ENCODE data around the gene CHST14.

- TF ChIP-seq CTCF (conservative IDR thresholded peaks at IDR 0.05 in 1 of 2, IDR thresholded peaks at IDR 0.05 in 1 of 2; ENCODE audit: low read depth in 1 of 2, low read length in 2 of 2) (no peak), EZH2 (IDR thresholded peaks at IDR 0.05; ENCODE audit: low read length, missing control alignments) (no peak)
These were observed 41.7 kb downstream of the CHST14 start for GRCh38 chr15:40512440-40512839.

Data from fibroblast of lung (primary cell).